ENCODE results near the gene MOB2.

MOB2 gene

DNA sequence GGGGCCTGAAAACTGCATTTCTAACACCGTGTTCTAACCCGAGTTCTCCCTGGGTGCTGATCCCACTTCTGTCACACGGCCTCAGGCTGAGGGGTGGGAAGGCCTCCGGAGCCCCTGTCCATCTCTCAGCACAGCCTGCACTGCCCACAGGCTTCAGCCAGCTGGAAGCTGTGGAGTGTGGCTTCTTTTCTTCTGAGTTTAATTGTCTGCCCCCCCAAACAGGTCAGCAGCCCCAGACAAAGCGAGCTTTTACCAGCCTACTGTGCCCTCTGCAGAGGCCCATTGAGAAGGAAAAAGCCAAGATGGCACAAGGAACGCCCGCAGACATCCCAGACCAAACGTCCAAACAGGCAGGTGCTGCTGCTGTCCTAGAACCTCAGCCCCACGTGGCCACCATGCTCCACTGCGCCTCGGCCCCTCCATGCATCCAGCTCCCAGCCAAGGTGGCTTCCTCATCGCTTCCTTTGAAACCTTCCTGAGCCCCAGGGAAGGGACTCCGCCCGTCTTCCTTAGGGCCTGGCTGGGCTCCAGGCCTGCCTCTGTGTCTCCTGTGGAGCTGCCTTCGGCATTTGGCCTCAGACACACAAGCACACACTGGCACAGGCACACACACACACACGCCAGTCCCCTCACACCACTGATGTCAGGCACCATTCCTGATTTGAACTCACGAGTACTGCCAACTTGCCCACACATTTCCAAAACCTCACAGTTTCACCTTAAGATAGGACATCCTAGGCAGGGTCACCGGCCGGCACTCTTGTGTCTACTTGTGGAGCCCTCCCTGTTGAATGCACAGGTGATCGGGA is 1.7 kb downstream of the MOB2 start:
- DNase-seq: no peak

- no peak for DNase-seq
These were observed 2.4 kb downstream of the MOB2 start for GRCh38 chr11:1484061-1484671.

DNA sequence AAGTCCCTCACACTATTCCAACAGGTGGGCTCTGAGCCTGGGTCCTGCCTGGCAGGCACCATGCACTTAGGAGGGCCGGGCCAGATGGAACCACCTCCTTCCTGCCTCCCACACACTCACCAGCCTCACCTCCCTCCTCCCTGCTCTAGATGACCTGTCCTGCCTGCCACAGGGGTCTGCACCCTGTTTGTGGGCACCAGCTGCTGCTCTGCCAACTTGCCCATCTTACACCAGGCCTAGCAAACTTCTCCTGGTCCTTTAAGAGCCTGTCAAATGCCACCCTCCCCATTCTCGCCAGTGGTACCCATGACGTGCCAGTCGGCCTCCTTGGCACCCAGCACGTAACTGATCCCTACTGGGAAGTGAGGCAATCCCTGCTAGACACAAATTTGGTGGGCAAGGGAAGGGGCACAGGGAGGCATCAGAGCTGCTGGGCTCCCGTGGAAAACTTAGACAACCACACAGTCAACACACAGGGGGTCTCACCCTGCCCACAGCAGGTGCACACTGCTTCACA is 3.1 kb downstream of the MOB2 start:
- no peak for DNase-seq

DNA sequence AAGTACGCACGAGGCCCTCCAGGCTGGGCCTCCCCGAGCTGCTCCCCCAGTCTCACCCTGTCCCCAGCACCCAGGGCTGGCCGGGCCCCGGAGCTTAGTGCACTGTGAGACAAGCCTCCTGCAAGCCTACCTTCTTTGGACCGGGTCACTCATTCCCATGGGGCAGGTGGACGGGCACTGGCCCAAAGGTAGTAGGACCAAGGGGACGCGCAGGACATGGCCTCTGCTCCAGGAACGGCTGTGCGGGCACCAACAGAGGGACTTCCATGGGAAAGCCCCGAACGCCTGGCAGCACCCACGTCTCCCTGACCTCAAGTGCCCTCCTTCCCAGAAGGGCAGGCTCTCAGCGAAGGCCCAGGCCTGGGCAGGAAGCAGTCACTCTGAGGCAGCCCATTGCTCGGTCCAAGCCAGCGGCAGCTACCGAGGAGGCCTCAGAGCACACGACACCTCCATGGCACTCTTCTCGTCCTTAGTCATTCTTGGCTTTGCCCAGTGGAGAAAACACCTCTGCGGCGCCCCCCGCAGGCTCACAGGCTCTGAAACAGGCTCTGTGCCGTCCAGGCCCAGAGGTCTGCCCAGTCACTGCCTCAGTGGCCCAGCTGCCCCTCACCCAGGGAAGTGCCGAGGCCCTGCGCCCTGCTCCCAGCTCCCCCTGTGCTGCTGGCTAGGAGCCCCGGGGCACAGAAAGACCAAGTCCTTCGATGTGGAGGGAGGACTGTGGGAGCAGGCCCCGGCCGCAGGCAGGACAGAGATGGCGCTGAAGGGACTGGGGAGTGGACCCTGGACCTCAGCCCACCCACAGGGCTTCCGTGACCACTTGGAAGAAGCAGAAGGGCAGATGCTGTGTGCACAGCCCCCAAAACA is 3.8 kb downstream of the MOB2 start:
- DNase-seq: no peak

GRCh38 chr11:1481861-1482441 is 4.6 kb downstream of the MOB2 start:
- DNase-seq: no peak

DNA sequence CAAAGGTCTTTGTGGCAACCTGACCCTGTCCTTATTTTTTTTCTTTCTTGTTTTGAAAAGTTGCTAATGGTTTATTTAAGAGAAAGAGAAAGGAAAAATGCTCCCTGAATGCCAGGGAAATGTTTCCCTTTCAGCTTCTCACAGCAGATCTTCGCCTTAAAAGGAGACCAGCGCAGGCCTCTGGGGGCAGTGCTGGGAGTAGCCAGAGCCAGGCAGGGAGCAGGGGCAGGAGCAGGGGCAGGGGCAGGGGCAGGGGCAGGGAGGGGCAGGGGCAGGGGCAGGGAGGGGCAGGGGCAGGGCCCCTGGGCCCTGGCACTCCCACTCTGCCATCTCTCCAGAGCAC is 5.1 kb downstream of the MOB2 start:
- no peak for DNase-seq

DNA sequence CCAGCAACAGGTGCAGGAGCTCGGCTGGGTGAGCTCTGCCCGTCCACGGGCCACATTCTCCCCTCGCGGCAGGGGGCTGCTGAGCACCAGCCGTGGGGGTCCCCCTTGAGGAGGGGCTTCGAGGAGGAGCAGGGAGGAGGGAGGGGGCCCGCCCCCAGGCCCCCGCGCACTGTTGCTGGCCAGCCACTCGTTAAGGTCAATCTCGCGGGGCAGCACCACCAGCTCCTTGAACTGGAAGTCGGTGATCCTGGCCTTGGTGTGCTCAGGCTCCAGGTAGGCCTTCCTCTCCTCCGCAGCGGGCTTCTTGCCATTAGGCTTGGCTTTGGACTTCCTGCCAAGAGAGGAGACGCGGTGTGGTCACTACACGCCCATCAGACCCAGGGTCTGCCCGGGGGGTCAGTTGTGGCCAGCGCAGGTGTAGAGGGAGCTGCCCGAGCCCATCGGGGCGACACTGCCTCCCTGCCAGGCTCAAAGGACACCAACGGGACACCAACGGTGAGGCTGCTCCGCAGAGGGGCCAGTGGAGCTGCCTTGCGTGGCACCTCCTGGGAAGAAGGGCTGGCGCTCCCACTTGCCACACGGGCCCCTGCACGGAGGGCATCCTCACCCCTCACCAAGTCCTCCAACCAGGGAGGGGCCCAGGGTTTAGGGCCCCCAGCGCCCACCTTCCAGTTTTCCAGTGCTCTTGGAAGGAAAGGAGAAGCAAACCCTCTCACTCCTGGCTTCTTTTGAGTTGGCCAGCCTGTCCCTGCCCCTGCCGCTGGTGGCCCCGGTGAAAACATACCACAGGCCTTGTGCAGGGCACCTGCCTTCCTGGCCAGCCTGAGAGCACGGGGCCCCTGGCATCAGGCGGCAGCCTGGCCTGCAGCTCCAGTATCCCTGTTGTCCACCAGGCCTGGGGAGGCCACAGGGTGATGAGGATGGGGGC is 5.8 kb downstream of the MOB2 start:
- DNase-seq: no peak

GRCh38 chr11:1480191-1480554 is 6.4 kb downstream of the MOB2 start:
- no peak for DNase-seq

DNA sequence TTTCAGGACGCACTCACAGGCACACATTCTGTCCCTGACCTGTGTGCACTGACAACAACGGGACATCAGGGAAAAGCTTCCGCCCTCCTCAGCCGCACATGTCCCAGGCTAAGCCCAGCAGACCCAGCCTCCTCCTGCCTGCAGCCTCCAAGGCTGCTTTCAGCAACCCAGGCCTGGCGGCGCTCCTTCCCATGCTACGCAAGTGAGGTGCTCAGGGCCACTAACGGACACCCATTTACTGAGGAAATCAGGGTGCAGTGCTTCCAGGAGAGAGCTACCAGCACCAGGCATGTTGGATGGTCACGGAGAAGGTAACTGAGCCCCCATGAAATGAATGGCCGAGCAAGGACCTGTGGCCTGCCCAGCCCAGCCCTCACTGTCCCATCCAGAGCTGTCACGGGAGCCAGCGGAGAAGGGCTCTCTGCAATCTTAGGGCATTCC is 6.9 kb downstream of the MOB2 start:
- no peak for DNase-seq

DNA sequence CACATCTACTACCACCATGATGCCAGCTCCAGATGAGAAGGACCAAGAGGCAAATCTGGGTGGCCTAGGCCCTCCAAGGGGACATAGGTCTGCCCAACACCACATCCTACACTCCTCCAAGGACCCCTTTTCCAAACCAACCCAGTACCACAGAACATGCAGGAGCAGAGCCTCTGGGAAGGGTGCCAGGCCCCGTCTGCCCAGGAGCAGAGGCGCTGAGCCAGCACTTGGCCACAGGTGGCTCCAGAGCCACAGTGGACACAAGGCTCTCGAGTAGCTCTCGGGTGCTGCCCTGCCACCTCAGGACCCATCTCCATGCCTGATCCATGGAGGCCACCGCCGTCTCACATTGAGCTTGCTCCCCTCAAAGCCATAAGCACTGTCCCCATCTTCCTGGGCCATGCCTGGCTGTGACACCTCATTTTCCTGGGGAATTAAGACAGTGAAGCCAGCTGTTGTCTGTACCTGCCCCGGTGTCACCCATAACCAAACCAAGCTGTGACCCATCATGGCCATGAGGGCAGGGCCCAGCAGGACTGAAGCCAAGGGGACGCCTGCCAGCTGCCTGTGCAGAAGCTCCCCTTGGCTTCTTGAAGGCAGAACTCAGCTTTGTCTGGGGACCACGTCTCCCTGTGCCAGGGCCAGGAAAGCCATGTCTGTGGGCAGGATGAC is 7.4 kb downstream of the MOB2 start:
- DNase-seq: no peak

- DNase-seq: no peak
These were observed 8.0 kb downstream of the MOB2 start for GRCh38 chr11:1478544-1478943.

- no peak for DNase-seq
These were observed 8.6 kb downstream of the MOB2 start for GRCh38 chr11:1478011-1478410.

- no peak for DNase-seq
These were observed 9.4 kb downstream of the MOB2 start for GRCh38 chr11:1476940-1477736.

GRCh38 chr11:1475841-1476240 is 10.7 kb downstream of the MOB2 start:
- DNase-seq: no peak

DNA sequence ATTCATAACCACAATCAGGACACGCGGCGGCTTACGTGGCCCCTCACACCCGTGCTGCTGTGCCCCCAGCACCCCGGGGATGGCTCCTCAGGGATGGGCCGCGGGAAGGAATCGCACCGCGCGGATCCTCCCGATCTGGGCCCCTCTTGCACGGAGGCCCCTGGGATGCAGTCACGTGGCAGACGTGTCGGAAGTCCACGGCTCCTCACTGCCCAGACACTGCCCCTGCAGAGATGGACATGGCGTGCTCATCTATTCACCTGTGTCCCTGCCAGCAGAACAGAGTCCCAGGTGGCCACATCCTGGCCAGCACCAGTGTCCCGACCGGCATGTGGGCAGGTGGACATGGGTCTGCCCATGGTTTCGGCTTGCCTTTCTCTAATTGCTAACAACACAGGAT is 12.8 kb downstream of the MOB2 start:
- no peak for DNase-seq

DNA sequence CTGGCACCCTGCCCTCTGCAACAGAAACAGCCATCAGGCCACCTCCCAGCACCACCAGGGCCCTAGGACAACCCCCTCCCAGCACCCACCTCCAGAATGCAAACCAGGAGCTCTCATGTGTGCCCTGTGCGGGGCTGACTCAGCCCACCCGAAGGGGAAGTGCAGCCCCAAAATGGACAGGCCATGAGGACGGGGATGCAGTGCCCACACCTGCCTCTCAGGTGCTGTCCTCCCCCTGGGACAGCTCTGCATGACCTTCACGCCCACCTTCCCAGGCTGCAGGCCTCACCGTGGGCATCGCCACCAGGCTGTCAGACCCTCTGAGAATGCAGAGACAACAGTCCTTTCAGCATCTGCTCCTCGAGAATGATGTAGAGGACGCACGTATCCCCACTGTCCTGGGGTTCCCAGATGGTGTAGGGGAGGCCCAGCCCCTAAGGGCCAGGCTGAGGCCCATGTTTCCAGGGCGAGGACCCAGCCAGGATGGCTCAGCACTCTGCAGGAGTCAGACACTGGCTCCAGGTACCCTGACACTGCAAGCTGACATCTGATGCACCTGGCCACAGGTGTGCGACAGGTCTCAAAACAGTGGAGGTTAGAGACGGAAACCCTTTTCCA is 13.5 kb downstream of the MOB2 start:
- no peak for DNase-seq

DNA sequence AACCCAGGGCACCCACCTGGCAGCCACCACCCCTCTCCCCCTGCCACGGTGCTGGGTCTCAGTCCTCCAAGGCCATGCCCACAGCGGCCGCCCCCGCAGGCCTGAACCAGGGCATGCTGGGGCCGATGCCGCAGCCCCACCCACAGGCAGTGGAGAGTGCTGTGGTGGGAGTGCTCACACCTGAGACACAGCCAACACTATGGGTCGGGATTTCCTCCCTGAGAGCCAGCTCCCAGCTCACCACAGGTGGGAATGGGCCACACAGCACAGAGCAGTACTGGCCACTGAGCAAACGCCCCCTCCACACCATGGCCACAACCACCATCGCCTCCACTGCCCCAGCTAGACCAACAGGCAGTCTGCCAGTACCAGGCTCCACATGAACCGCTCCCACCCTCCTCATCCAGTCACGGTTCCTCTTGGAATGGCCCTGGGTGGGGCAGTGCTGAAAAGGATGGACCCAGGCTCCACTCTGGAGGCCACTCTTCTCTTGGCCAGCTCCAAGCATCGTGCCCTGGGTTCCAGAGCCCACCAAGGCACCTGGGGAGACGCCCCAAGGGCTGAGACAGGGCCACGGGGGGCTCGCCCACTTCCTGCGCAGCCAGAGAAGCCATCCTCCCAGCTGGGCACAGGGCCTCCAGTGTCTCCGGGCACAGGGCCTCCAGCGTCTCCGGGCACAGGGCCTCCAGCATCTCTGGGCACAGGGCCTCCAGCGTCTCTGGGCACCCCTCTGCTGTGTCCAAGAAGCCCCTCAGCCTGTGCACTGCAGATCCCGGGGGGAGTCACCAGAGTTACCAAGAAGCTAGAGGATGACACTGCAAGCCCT is 14.2 kb downstream of the MOB2 start:
- no peak for DNase-seq

GRCh38 chr11:1471736-1472135 is 14.8 kb downstream of the MOB2 start:
- no peak for DNase-seq
